GM21381 (cell line): ENCODE results near the gene TXNDC17.
"Not testable (repeated sequence)": the region's sequence is repeated elsewhere in the genome, so short reads cannot be mapped to it uniquely, and the experiment has no call there.

Experiments
- ATAC-seq: cut with Tn5 transposase; IDR thresholded peaks from one replicate; pipeline ENCODE4 v1.9.1; 2021; ENCODE audit warnings: mild to moderate bottlenecking, moderate library complexity; ENCODE audit not compliant: unreplicated experiment

TXNDC17 gene

GRCh38 chr17:6640536-6641246 is at the start of gene TXNDC17, which contains the start of gene KIAA0753:
Gene TXNDC17, plus strand, starts transcription at chr17:6641060. Its CDS starts 23 bp downstream, at chr17:6641083.
Gene KIAA0753, minus strand, starts transcription at chr17:6640711. Its CDS starts 5,608 bp downstream, at chr17:6635103.
- ATAC-seq = peak; percentile 89

DNA sequence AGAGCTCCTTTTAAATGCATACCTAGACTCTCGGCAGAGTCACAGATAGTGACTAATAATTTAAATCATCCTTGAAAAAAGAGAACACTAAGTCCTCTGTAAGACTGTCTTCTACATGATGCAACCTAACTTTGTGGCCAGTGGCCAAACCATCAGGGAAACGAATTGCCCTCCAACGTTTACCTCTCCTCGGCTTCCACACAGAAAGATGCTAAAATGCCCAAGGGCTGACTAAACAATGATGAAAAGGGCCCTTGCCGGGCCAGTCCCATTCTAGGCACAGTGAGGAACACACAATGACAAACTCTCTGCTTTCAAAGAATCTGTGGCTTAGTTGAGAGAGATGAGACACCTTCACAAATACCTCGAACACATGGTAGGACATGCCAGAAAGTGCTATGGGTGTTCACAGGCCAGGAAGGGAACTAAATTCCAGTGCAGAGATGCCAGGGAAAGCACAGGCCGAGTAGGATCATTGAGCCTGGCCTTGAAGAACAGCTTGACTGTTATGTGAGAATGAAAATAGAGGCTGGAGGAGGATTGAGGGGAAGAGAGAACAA is 49.2 kb upstream of the TXNDC17 start:
- no peak for ATAC-seq

- ATAC-seq = no peak
These were observed 48.7 kb upstream of the TXNDC17 start for GRCh38 chr17:6592173-6592572.

DNA sequence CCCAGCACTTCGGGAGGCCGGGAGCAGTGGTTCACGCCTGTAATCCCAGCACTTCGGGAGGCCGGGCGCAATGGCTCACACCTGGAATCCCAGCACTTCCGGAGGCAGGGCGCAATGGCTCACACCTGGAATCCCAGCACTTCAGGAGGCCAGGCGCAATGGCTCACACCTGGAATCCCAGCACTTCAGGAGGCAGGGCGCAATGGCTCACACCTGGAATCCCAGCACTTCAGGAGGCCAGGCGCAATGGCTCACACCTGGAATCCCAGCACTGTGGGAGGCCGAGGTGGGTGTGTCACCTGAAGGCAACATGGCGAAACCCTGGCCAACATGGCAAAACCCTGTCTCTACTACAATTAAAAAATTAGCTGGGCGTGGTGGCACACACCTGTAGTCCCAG is 47.5 kb upstream of the TXNDC17 start:
- ATAC-seq = not testable (repeated sequence)

GRCh38 chr17:6596081-6596480 is 44.8 kb upstream of the TXNDC17 start:
- ATAC-seq = no peak

GRCh38 chr17:6596511-6596910 is 44.3 kb upstream of the TXNDC17 start:
- ATAC-seq = no peak

DNA sequence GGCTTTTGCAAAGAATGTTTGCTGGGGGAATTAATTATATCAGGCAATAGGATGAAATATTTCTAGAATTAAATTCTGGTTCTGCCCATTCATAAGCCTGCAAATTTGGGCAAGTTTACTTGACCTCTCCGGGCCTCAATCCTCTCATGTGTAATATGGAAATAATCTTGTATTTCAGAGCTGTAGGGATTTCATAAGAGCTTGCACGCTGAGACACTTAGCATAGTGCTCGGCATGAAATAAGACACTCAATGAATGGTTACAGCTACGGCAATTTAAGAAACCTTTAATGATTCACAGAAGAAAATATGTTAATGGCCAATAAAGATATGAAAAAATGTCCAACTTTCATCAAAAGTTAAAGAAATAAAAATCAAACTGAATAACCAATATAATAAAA is 43.9 kb upstream of the TXNDC17 start:
- no peak for ATAC-seq

GRCh38 chr17:6597727-6598126 is 43.1 kb upstream of the TXNDC17 start:
- no peak for ATAC-seq

DNA sequence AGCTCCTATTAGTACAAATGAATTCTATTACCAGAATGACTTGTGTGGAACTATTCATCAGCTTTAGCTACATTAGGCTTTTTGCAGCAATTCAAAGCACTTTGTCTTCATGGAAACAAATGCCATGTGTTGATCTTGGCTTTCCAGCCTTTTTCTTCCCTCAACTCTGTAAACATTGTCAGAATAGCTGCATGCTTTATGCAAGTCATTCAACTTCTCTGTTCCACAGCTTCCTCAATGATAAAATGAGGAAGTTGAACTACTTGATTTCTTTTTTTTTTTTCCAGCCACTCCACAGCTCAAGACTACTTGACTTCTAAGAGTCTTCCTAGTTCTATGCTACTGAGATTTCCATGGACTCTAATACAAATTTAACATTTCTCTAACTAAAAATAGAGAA is 41.5 kb upstream of the TXNDC17 start:
- no peak for ATAC-seq

GRCh38 chr17:6602141-6602540 is 38.7 kb upstream of the TXNDC17 start:
- no peak for ATAC-seq

GRCh38 chr17:6603744-6604325 is 37.0 kb upstream of the TXNDC17 start:
- no peak for ATAC-seq

GRCh38 chr17:6605142-6605541 is 35.7 kb upstream of the TXNDC17 start:
- no peak for ATAC-seq

- no peak for ATAC-seq
These were observed 32.5 kb upstream of the TXNDC17 start for GRCh38 chr17:6608321-6608720.

GRCh38 chr17:6610011-6610410 is 30.8 kb upstream of the TXNDC17 start:
- no peak for ATAC-seq

DNA sequence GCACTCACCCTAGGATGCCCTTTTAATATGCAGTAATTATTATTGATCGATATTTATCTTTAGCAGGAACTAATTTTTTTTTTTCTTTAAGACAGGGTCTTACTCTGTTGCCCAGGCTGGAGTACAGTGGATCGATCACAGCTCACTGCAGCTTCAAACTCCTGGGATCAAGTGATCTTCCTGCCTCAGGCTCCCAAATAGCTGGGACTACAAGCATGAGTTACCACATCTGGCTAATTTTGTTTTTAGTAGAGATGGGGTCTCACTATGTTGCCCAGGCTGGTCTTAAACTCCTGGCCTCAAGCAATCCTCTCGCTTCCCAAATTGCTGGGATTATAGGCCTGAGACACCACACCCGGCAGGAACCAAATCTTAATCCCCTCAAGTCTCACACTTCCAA is 29.6 kb upstream of the TXNDC17 start:
- no peak for ATAC-seq

DNA sequence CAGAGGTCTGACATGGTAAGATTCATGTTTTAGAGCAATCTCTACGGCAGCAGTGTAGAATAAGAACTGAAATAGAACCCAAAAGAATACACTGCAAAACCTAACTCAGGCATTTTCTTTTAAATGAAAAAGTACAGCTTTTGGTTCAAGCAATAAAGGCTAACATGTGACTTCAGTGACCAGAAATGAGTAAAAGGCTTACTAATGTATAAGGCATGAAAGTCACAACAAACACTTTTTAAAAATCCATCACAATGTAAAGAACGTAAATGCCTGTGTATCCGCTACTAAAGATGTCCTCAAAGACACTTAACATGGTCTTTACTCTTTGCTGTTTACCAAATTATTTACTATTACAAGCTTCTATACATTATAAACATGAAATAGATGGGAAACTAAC is 16.9 kb upstream of the TXNDC17 start:
- ATAC-seq = no peak

GRCh38 chr17:6626616-6627015 is 14.2 kb upstream of the TXNDC17 start:
- ATAC-seq = no peak

- ATAC-seq = no peak
These were observed 13.8 kb upstream of the TXNDC17 start for GRCh38 chr17:6627019-6627418.

DNA sequence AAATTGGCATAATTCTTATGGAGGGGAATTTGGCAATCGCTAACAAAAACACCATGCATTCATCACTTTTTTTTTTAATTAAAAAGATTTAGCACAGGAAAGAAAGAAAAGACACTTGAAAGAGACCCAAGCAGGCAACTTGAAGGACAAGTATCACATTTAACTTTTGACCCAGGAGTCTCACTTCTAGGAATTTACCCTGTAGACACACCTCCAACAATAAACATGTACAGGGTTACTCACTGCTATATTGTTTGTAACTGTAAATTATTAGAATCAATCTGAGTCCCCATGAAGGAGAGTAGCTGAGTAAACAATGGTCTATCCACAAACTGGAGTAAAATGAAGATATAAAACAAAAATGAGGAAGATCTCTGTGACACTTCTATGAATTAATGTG is 10.5 kb upstream of the TXNDC17 start:
- no peak for ATAC-seq

DNA sequence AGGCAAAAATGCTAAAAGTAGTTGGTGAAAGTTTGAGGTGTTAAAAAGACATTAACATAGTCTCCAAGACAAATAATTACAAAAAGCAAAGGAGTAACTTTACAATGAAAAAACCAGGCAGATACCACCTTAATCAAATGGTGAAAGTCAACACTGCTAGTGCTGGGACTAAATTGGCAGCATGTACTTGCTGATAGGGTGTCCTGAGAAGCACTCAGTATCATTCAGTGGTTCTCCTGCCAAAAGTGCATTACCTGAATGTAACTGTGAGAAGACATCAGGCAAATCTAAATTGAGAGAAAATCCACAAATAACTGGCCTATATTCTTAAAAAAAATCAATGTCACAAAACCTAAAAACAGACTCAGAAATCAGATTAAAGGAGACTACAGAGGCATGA is 8.3 kb upstream of the TXNDC17 start:
- ATAC-seq = no peak

DNA sequence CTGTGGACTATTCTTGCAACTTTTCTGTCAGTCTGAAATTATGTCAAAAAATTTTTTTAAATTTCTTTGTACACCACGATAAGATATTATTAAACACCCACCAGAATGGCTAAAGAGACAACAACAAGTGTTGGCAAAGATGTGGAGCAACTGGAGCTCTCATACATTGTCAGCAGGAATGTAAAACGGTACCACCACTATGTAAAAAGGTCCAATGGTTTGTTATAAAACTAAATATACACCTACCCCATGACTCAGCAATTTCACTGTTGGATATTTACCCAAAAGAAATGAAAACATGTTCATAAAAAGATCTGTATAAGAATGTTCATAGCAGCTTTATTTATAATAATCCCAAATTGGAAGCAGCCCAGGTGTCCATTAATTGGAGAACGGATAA is 7.6 kb upstream of the TXNDC17 start:
- no peak for ATAC-seq

GRCh38 chr17:6636105-6636504 is 4.8 kb upstream of the TXNDC17 start:
- ATAC-seq = no peak
